Activated CD4-positive, alpha-beta T cell treated with anti-CD3 and anti-CD28 coated beads, Interleukin-2, amount 10 ng/mL, durations not matched to agents 7 days and 5 days (primary cell): ENCODE results near the gene PYCR2. TPM values are rescaled to one million over a fixed set of nuclear protein-coding genes. Genes with fewer than 3 reads are reported as not detected.

Experiments used
- CTCF ChIA-PET: fragments of 350-600 bp; sonication (Branson Sonifier 250); formaldehyde crosslinking; loops from one replicate; lab custom pipeline; 2021; ENCODE audit warnings: antibody characterized with exemption; lab: Charles Lee
- POLR2A ChIA-PET: fragments of 350-600 bp; sonication (Branson Sonifier 250); formaldehyde crosslinking; loops from one replicate; lab custom pipeline; 2021; ENCODE audit warnings: antibody characterized with exemption; lab: Charles Lee
- DNase-seq: peaks from one replicate; pipeline ENCODE4 v3.0.0-alpha.2; 2020
- H3K27ac Mint-ChIP-seq: one replicate; pipeline ENCODE4 v1.8.0; 2021; ENCODE audit warnings: mild to moderate bottlenecking, moderate library complexity, mixed read lengths
- H3K27me3 Mint-ChIP-seq: one replicate; pipeline ENCODE4 v1.8.0; 2021; ENCODE audit warnings: mixed read lengths
- H3K36me3 Mint-ChIP-seq: one replicate; pipeline ENCODE4 v1.8.0; 2021; ENCODE audit warnings: low read depth, mixed read lengths
- H3K4me1 Mint-ChIP-seq: one replicate; pipeline ENCODE4 v1.8.0; 2021; ENCODE audit warnings: mixed read lengths
- H3K4me3 Mint-ChIP-seq: one replicate; pipeline ENCODE4 v1.8.0; 2021; ENCODE audit warnings: mild to moderate bottlenecking, moderate library complexity, mixed read lengths
- H3K9me3 Mint-ChIP-seq: one replicate; pipeline ENCODE4 v1.8.0; 2021; ENCODE audit warnings: mixed read lengths
- total RNA-seq, 2 experiments: library from RNA; stranded (reverse); gene quantifications; one replicate each; pipeline ENCODE4 v1.2.3, GENCODE V29; 2021

Gene PYCR2
- total RNA-seq, 2 experiments from 2014 or later: 98.1 to 120 TPM

DNA sequence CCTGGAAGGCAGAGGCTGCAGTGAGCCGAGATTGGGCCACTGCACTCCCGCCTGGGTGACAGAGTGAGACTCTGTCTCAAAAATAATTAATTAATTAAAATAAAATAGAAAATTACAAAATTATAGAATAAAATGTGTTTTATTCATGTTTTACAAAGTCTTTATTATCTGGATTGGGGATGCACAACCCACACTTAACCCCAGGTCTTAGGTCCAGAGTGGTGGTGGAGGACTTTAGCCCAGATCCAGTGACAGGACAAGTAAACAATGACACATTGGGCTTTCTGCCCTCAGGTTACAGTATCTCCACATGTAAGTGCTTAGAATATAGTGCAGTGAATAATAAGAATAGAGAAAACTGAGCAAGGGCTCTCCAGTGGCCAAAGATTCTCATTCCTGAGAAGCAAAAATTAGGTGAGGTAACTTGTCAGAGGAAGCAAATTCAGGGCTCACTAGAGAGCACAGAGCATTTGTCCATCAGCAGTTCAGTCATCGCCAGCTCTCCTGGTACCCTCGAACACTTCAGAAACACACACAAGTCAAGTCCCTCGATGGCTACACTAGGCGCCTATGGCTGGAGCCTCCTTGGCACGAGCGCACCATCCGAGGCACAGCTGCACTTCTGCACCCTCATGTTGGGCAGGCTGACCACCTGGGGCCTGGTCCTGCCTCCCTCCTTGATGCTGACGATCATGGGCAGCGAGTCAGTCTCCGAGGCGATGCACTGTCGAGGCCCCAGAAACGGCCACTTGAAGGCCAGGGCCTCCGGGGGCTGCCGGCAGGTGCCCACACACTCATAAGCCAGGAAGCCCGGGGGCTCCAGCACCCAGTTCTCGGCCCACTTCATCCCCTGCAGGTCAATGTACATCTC is 37.7 kb downstream of the PYCR2 start:
- CTCF ChIA-PET: no interaction called here
- no peaks in the 10 kb centered on the region for H3K9me3 Mint-ChIP-seq
- peaks cover 23% of the 10 kb centered on the region for H3K4me1 Mint-ChIP-seq
- H3K27me3 Mint-ChIP-seq: peaks cover 9% of the 10 kb centered on the region
- no peak overlapping the region for H3K4me3 Mint-ChIP-seq
- no peak overlapping the region for H3K27ac Mint-ChIP-seq
- DNase-seq: no peak
- H3K36me3 Mint-ChIP-seq: no peaks in the 10 kb centered on the region
- POLR2A ChIA-PET: no interaction called here

DNA sequence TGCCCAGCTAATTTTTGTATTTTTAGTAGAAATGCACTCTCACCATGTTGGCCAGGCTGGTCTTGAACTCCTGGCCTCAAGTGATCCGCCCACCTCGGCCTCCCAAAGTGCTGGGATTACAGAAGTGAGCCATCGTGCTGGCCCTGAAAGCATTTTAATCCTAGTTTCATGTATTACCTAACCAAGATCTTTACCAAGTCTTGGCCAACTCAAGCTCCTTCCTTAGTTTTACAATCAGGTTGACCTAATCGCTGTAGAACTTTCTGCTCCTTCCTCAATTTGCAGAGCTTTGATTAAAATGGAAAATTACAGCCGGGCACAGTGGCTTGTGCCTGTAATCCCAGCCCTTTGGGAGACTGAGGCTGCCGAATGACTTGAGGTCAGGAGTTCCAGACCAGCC is 38.7 kb downstream of the PYCR2 start:
- Mint-ChIP-seq H3K27me3 (peaks cover 9% of the 10 kb centered on the region), H3K4me1 (peaks cover 25% of the 10 kb centered on the region), H3K27ac (no peak overlapping the region), H3K9me3 (no peaks in the 10 kb centered on the region), H3K36me3 (peaks cover 7% of the 10 kb centered on the region), H3K4me3 (no peak overlapping the region)
- ChIA-PET CTCF (interaction anchor here (0.5 to 1.2 kb wide), 4 partner anchors 12 to 292 kb away, joined by 3 to 5 read pairs (median 3); no protein-coding TSS in a partner anchor), POLR2A (interaction anchor here (0.6 to 1.1 kb wide), 2 partner anchors 12 to 114 kb away, joined by 3 read pairs; partner anchors contain the start of gene SDE2)
- DNase-seq: no peak

DNA sequence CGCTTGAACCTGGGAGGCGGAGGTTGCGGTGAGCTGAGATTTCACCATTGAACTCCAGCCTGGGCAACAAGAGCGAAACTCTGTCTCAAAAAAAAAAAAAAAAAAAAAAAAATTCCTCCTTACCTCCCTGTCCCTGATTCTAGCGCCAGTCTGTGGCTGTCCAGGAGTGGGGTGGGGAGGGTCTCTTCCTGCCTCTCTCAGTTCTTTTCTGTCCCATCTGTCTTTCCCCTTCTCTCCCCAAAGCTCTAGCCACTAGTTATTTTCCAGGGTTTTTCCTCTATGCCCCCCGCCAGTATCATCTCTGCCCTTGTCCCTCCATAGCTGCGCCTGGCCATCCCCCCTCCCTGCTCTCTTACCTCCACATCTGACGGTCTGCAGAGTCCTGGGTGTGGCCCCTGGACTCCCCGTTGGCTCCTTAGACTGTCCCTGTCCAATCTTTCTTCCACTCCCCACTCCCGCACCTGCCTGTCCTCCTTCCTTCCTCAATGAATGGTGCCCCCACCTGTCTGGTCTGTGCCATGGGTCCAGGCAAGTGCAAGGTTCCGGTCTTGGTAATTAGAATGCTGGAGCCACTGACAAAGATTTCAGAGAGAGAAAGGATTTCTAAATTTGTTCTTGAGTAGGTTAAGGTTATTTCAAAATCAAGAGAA is 40.3 kb downstream of the PYCR2 start:
- CTCF ChIA-PET: interaction anchor here (1.1 to 4.7 kb wide), 5 partner anchors 11 to 106 kb away, joined by 3 to 35 read pairs (median 6); partner anchors contain the start of gene SRP9

DNA sequence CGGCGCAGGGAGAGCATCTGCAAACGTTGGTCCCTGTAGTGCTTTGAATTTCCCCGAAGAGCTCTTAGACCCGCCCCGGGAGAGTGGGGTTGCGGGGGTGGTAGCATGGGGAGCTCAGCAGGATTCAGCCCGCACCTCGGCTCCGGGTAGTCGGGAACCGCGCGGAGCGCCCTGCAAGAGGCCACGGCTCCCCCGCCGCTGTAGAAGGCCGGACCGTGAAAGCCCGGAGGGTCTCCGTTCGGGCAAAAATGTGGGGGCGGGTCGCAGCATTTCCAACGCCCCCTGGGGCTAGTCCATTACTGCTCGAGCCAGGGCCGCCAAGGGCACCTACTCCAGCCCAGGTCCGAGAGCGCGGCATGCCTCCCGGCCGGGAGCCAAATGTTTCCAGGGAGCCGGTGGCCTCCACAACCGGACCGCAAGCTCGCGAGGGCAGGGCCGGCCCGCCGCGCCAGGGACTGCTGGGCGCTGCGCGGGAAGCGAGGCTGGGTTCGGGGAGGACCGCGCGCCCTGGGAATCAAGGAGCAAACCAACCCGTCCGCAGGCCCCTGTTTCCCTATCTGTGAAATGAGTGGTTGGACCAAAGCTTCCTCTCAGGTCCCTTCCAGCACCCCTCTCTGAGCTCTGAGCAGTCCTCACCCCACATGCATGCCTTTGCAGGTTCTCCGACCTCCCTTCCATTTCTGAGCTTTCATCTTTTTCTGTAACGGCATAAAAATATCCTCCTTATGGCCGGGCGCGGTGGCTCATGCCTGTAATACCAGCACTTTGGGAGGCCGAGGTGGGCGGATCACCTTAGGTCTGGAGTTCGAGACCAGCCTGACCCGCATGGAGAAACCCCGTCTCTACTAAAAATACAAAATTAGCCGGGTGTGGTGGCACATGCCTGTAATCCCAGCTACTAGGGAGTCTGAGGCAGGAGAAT is 41.1 kb downstream of the PYCR2 start:
- Mint-ChIP-seq H3K27ac (peak overlapping the region; percentile 91), H3K4me1 (peaks cover 41% of the 10 kb centered on the region), H3K27me3 (peaks cover 8% of the 10 kb centered on the region), H3K9me3 (no peaks in the 10 kb centered on the region), H3K36me3 (peaks cover 29% of the 10 kb centered on the region), H3K4me3 (peak overlapping the region; percentile 90)
- POLR2A ChIA-PET: interaction anchor here (0.6 to 1.1 kb wide), 3 partner anchors 17 to 369 kb away, joined by 3 to 6 read pairs (median 3); no protein-coding TSS in a partner anchor
- CTCF ChIA-PET: interaction anchor here (0.8 to 4.7 kb wide), 12 partner anchors 8 to 132 kb away, joined by 3 to 35 read pairs (median 4); partner anchors contain the start of gene SRP9
- peak; percentile 35 for DNase-seq

More for the DNA sequence above, 40.3 kb downstream of the PYCR2 start:
- H3K36me3 Mint-ChIP-seq: peaks cover 23% of the 10 kb centered on the region
- peak overlapping the region; percentile 27 for H3K27ac Mint-ChIP-seq
- H3K9me3 Mint-ChIP-seq: no peaks in the 10 kb centered on the region
- DNase-seq: no peak
- peaks cover 33% of the 10 kb centered on the region for H3K4me1 Mint-ChIP-seq
- H3K27me3 Mint-ChIP-seq: peaks cover 9% of the 10 kb centered on the region
- H3K4me3 Mint-ChIP-seq: peak overlapping the region; percentile 90
- POLR2A ChIA-PET: interaction anchor here (1.1 kb wide), 1 partner anchor 18 kb away, joined by 6 read pairs; no protein-coding TSS in a partner anchor

DNA sequence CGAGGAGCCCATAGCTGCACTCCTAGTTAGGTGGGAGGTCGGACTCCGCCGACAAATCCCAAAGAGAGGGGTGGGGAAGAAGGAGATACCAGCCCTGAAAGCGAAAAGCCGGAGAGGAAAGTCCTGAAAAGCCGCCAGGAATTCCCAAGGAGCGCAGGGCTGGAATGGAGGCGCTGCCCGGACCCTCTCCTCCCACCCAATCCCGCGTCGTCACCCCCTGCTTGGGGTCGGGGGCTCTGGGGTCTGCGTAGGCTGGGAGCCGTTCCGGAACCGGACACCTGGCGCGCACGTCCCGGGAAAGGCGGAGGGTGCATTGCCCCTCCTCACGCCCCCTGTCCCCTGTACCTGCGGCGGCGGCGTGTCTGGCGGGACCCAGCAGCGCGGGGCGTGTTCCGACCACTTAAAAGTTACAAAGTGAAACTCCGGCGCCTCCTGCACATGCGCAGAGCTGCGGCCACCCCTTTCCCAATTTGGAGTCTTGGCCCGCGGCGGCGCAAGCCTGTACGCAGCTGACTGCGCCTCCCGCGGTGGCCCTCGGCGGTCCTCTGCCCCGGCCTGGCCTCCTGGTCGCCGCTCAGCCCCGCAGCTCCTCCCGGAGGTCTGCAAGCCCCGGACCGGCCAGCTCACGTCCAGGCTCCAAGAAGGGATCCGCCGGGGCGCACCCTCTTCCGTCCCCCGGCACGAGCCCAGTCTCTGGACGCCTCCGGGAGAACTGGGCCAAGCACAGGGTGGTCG is 41.9 kb downstream of the PYCR2 start, which contains the start of gene TMEM63A:
TMEM63A (minus strand) TSS at position 422 of the 735 bp plus-strand sequence. CDS start 4,800 bp downstream, outside the sequence.
- peaks cover 49% of the 10 kb centered on the region for H3K4me1 Mint-ChIP-seq
- H3K27me3 Mint-ChIP-seq: peaks cover 8% of the 10 kb centered on the region
- H3K9me3 Mint-ChIP-seq: no peaks in the 10 kb centered on the region
- peak; percentile 92 for DNase-seq
- peaks cover 38% of the 10 kb centered on the region for H3K36me3 Mint-ChIP-seq
- POLR2A ChIA-PET: interaction anchor here (0.8 to 1.6 kb wide), 4 partner anchors 16 to 368 kb away, joined by 3 to 6 read pairs (median 4); partner anchors contain the start of gene SRP9
- peak within 1 kb of the TSS; percentile 91 for H3K27ac Mint-ChIP-seq
- peak within 1 kb of the TSS; percentile 90 for H3K4me3 Mint-ChIP-seq
- CTCF ChIA-PET: interaction anchor here (0.8 to 4.7 kb wide), 12 partner anchors 8 to 132 kb away, joined by 3 to 35 read pairs (median 4); partner anchors contain the start of gene SRP9

DNA sequence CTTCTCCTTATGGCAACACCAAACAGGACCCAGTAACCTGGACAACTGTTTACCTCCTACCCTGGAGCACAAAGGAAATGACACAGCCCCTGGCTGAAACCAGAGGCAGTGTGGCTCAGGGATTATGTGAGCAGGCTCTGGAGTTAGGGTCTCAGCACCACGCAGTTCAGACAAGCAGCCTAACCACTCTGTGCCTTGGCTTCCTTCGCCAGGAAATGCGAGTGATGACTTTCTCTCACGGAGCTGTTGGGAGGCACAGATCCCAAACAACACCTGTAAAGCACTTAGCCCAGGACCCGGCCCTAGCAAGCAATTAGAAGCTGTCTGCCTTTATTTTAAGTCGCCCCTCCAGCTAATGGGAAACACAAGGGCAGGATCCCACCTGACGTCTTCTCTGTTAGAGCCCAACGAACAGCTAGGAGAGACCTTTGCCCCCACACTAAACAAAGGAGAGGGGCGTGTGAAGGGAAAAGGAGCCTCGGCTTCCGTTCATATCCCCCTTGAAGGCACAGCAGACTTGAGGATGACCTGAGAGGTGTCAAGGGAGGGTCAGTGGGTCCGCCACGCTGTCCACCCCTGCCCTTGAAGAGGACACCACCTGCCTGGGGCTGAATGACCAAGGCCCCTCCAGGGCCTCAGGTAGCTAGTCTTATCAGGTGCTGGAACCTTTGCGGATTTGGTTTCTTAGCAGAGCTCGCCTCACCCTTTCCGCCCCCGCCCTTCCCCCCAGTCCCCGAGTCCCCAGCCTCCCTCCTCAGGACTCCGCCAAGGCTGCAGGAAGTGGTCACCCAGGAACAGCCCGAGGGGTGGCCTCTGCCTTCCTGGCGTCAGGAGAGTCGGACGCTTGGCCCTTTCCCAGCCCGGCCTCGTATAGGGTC is 42.7 kb downstream of the PYCR2 start:
- no peaks in the 10 kb centered on the region for H3K9me3 Mint-ChIP-seq
- DNase-seq: peak; percentile 65
- H3K27me3 Mint-ChIP-seq: peaks cover 5% of the 10 kb centered on the region
- ChIA-PET POLR2A (interaction anchor here (1.0 to 1.6 kb wide), 2 partner anchors 39 to 104 kb away, joined by 3 to 6 read pairs; partner anchors contain the start of gene SRP9), CTCF (interaction anchor here (0.9 to 4.7 kb wide), 6 partner anchors 9 to 109 kb away, joined by 3 to 35 read pairs (median 4); partner anchors contain the start of gene SRP9)
- H3K4me1 Mint-ChIP-seq: peaks cover 58% of the 10 kb centered on the region
- H3K4me3 Mint-ChIP-seq: peak overlapping the region; percentile 90
- H3K36me3 Mint-ChIP-seq: peaks cover 46% of the 10 kb centered on the region
- peak overlapping the region; percentile 91 for H3K27ac Mint-ChIP-seq

DNA sequence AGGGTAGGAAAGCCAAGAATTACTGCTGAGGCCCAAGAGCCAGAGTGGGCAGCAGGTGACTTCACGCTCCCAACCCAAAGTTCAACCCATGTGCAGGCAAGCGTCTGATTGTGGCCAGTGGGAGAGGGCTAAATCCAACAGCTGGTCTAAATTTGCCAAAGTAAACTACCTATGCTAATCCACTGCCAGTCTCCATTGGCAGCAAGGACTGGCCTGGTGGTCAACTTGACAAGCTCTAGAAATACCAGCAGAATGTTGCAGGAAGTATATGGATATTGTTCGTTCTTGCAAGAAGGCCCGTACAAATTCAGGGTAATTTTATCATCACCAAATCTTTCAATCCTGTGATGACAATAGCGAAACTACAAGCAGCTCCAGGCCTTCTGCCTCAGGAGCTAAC is 43.4 kb downstream of the PYCR2 start:
- ChIA-PET POLR2A (interaction anchor here (1.6 kb wide), 1 partner anchor 103 kb away, joined by 6 read pairs; the partner anchor contains the start of gene SRP9), CTCF (interaction anchor here (0.9 to 4.7 kb wide), 4 partner anchors 9 to 109 kb away, joined by 3 to 35 read pairs (median 4); partner anchors contain the start of gene SRP9)
- no peaks in the 10 kb centered on the region for H3K9me3 Mint-ChIP-seq
- peaks cover 5% of the 10 kb centered on the region for H3K27me3 Mint-ChIP-seq
- H3K36me3 Mint-ChIP-seq: peaks cover 50% of the 10 kb centered on the region
- H3K4me3 Mint-ChIP-seq: peak overlapping the region; percentile 90
- H3K27ac Mint-ChIP-seq: peak overlapping the region; percentile 91
- peaks cover 64% of the 10 kb centered on the region for H3K4me1 Mint-ChIP-seq
- no peak for DNase-seq

DNA sequence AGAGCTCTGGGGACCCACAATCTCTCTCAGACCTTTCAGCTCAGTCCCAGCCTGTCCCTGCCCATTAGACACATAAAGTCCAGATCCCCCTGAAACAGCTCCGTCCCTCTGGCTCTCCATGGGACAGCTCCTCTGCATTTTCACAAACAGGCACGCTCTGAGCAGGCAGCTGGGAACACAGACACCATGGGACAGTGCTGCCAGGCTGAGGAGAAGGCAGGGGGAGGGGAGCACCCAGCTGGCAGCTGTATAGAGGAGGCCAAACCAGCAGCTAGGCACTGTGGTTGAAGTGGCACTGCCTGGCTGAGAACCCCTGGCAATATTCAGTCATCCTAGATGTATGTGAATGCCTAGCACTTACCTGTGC is 43.8 kb downstream of the PYCR2 start:
- DNase-seq: no peak
- Mint-ChIP-seq H3K4me3 (peak overlapping the region; percentile 90), H3K36me3 (peaks cover 51% of the 10 kb centered on the region), H3K9me3 (no peaks in the 10 kb centered on the region), H3K4me1 (peaks cover 68% of the 10 kb centered on the region), H3K27ac (peak overlapping the region; percentile 91), H3K27me3 (peaks cover 5% of the 10 kb centered on the region)
- ChIA-PET CTCF (interaction anchor here (0.5 to 4.7 kb wide), 4 partner anchors 9 to 204 kb away, joined by 4 to 35 read pairs (median 6); no protein-coding TSS in a partner anchor), POLR2A (no interaction called here)

DNA sequence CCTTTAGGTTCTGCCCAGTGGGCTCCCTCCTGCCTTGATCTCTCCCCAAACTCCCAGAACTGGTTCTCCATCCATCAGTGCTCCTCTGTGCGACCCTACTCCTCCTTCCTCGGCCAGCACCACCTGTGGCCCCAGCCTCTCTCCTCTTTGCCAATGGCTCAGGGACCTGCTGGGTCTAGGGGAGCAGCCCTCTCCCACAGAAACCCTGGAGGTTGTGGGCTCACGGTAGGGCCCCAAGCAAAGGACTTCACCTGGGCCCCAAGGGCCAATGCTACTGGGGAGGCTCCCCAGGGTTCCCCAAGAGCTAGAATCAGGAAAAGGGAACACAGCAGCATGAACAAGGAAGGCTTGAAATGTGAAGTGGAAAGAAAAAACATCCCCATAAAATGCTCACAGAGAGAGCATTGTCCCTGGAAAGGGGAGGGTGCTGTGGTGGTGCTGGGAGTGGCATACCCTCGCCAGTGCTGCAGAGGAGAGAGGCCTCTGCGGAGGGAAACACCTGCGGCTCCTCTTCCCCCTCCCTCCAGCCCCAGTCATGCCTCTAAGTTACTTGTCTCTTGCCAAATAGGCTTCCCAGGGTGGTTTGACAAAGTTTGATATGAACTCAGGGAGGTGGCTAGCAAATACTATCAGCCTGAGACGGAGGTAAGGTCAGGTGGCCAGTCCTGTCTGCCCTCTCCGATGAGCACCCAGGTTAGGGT is 44.4 kb downstream of the PYCR2 start:
- Mint-ChIP-seq H3K27ac (peak overlapping the region; percentile 91), H3K4me1 (peaks cover 72% of the 10 kb centered on the region), H3K4me3 (peak overlapping the region; percentile 90), H3K36me3 (peaks cover 57% of the 10 kb centered on the region), H3K9me3 (no peaks in the 10 kb centered on the region), H3K27me3 (peaks cover 5% of the 10 kb centered on the region)
- DNase-seq: peak; percentile 47
- POLR2A ChIA-PET: no interaction called here
- CTCF ChIA-PET: interaction anchor here (0.5 to 4.7 kb wide), 4 partner anchors 9 to 203 kb away, joined by 3 to 35 read pairs (median 6); no protein-coding TSS in a partner anchor
